T-helper 1 cell treated with Interleukin-12 subunit alpha and Interleukin-12 subunit beta and Interleukin-4 antibody, amounts not matched to agents 30 ng/mL and 1 ng/mL, for 36 hours (primary cell): ENCODE data around the gene COG8. TPM values are rescaled to one million over a fixed set of nuclear protein-coding genes. Genes with fewer than 3 reads are reported as not detected.
"Not testable (repeated sequence)": the region's sequence is repeated elsewhere in the genome, so short reads cannot be mapped to it uniquely, and the experiment has no call there.

Experiments used
- intact Hi-C: fragments of 100-400 bp; cut with micrococcal nuclease; formaldehyde crosslinking; loops from one replicate; pipeline ENCODE4 v1.15.1; 2024
- total RNA-seq: library from RNA; stranded (reverse); gene quantifications from 2 replicates; pipeline ENCODE4 v1.2.3, GENCODE V29; 2022

Gene COG8
- total RNA-seq, 1 donor from 2014 or later: 35.8 TPM

GRCh38 chr16:69294051-69294450 lies 45.3 kb downstream of the COG8 start:
- intact Hi-C loops: no loop called here

GRCh38 chr16:69293401-69293800 lies 46.0 kb downstream of the COG8 start:
- intact Hi-C loops: no loop called here

- intact Hi-C loops: not testable (repeated sequence)
Measured at GRCh38 chr16:69291657-69292056, 47.7 kb downstream of the COG8 start.

- intact Hi-C loops: loop anchor here (1.0 kb wide), 6 partner anchors 99 to 757 kb away; partner anchors contain the start of gene TANGO6
Measured at GRCh38 chr16:69286941-69287713, 52.2 kb downstream of the COG8 start.

GRCh38 chr16:69285240-69285639 lies 54.1 kb downstream of the COG8 start:
- intact Hi-C loops: no loop called here

- intact Hi-C loops: no loop called here
Measured at GRCh38 chr16:69283851-69284250, 55.5 kb downstream of the COG8 start.

- intact Hi-C loops: no loop called here
Measured at GRCh38 chr16:69277413-69277812, 62.0 kb downstream of the COG8 start.

Other genes starting within 250 kb of the COG8 start
- 0.59 and 0.61 TPM in 2 replicates for gene HAS3, start 233.9 kb downstream of the COG8 start, total RNA-seq
- 119 and 130 TPM in 2 replicates for gene CHTF8, start 207.0 kb downstream of the COG8 start, total RNA-seq
- 57.2 and 57.9 TPM in 2 replicates for gene UTP4, start 206.9 kb downstream of the COG8 start, total RNA-seq
- 18.5 and 19.3 TPM in 2 replicates for gene SNTB2, start 152.4 kb downstream of the COG8 start, total RNA-seq
- 38.6 and 40.1 TPM in 2 replicates for gene VPS4A, start 28.2 kb downstream of the COG8 start, total RNA-seq
- 12.0 and 12.8 TPM in 2 replicates for gene PDF, start 9.0 kb downstream of the COG8 start, total RNA-seq
- gene NIP7, start 208 bp upstream of the COG8 start, total RNA-seq: 46.2 and 50.2 TPM in 2 replicates
- 2.4 and 3.3 TPM in 2 replicates for gene TMED6, start 12.2 kb upstream of the COG8 start, total RNA-seq
- gene TERF2, start 46.4 kb upstream of the COG8 start, total RNA-seq: 46.1 and 56.7 TPM in 2 replicates
- 160 and 173 TPM in 2 replicates for gene CYB5B, start 85.1 kb upstream of the COG8 start, total RNA-seq
- 40.1 and 41.3 TPM in 2 replicates for gene NFAT5, start 226.4 kb upstream of the COG8 start, total RNA-seq